Measurements from ENCODE around the gene LARP6. TPM values are rescaled to one million over a fixed set of nuclear protein-coding genes. Genes with fewer than 3 reads are reported as not detected.
"Not testable (repeated sequence)": the region's sequence is repeated elsewhere in the genome, so short reads cannot be mapped to it uniquely, and the experiment has no call there.

LARP6 gene
- total RNA-seq, 1 donor from 2014 or later: 24.8 TPM

- Mint-ChIP-seq H3K9me3 (no peaks in the 10 kb centered on the region), H3K27ac (no peak overlapping the region), H3K4me1 (peaks cover 3% of the 10 kb centered on the region), H3K36me3 (no peaks in the 10 kb centered on the region), H3K27me3 (ENCODE audit: low read depth) (no peaks in the 10 kb centered on the region), H3K4me3 (no peak overlapping the region)
- DNase-seq (ENCODE audit: low spot score in 2 of 2, unreplicated experiment in 2 of 2): no peak
- no peak for TF ChIP-seq CTCF (IDR thresholded peaks at IDR 0.05; ENCODE audit: unreplicated experiment)
These were observed 41.1 kb downstream of the LARP6 start for GRCh38 chr15:70812827-70813364.

DNA sequence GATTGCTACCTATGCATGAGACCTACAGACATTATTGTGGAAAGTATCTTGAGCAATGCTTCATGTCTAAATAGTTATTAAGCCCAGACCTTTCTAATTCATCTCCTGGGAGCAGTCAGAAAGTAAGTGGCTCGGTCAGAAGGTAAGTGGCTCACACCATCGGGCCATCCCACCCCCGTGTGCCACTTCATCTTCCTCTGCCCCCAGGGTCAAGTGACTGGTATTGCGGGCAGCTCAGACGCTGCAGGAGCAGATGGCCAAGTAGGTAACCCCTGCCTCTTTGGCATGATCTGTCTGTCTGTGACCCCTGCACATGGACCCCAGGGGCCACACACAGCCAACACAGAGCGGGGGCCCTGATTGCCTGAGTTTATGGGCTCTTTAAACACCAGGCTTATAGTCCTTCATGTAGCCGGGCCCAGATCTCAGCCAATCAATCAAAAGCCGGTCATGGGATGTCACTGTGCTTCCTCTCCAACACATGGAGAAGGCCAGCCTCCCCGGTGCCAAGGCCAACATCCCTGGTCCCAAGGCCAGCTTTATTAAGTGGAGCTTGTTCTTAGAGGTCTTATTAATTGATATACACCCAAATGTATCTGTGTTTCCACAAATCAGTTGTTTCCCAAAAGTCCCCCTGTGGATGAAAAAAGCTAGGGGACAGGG lies 42.9 kb downstream of the LARP6 start:
- DNase-seq (ENCODE audit: low spot score in 2 of 2, unreplicated experiment in 2 of 2): no peak
- no peak overlapping the region for H3K27ac Mint-ChIP-seq
- no peaks in the 10 kb centered on the region for H3K27me3 Mint-ChIP-seq (ENCODE audit: low read depth)
- no peaks in the 10 kb centered on the region for H3K9me3 Mint-ChIP-seq
- no peaks in the 10 kb centered on the region for H3K36me3 Mint-ChIP-seq
- peaks cover 6% of the 10 kb centered on the region for H3K4me1 Mint-ChIP-seq
- no peak for TF ChIP-seq CTCF (IDR thresholded peaks at IDR 0.05; ENCODE audit: unreplicated experiment)
- H3K4me3 Mint-ChIP-seq: no peak overlapping the region

- Mint-ChIP-seq H3K4me1 (peaks cover 6% of the 10 kb centered on the region), H3K36me3 (no peaks in the 10 kb centered on the region), H3K4me3 (no peak overlapping the region), H3K9me3 (no peaks in the 10 kb centered on the region), H3K27ac (no peak overlapping the region), H3K27me3 (ENCODE audit: low read depth) (no peaks in the 10 kb centered on the region)
- no peak for DNase-seq (ENCODE audit: low spot score in 2 of 2, unreplicated experiment in 2 of 2)
- TF ChIP-seq CTCF (IDR thresholded peaks at IDR 0.05; ENCODE audit: unreplicated experiment): no peak
These were observed 46.8 kb downstream of the LARP6 start for GRCh38 chr15:70806992-70807712.

- not testable (repeated sequence) for H3K9me3 Mint-ChIP-seq; H3K27ac Mint-ChIP-seq; H3K27me3 Mint-ChIP-seq (ENCODE audit: low read depth); DNase-seq (ENCODE audit: low spot score in 2 of 2, unreplicated experiment in 2 of 2); H3K36me3 Mint-ChIP-seq; H3K4me3 Mint-ChIP-seq
- H3K4me1 Mint-ChIP-seq: peaks cover 13% of the 10 kb centered on the region
These were observed 49.6 kb downstream of the LARP6 start for GRCh38 chr15:70804388-70804787.

DNA sequence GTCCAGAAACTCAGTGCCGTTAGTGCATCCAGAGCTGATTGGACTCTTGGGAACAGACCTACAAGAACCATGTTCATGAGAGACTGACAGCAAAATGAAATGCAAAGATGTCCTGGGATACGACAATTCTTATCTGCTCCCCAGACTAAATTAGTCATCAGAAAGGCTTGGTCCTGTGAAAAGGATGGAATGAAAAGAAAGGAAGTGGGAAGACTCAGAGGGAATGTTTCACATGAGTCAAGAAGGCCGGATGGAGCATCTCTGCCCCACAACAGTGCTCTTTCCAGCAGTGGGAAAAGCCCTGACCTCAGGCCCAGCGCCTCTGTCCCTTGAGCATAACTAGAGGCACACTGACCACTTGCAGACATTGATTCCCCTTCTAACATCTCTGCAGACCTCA lies 51.3 kb downstream of the LARP6 start:
- Mint-ChIP-seq H3K4me3 (no peak overlapping the region), H3K9me3 (no peaks in the 10 kb centered on the region), H3K4me1 (peaks cover 13% of the 10 kb centered on the region), H3K27me3 (ENCODE audit: low read depth) (no peaks in the 10 kb centered on the region), H3K36me3 (no peaks in the 10 kb centered on the region), H3K27ac (no peak overlapping the region)
- TF ChIP-seq CTCF (IDR thresholded peaks at IDR 0.05; ENCODE audit: unreplicated experiment): no peak
- no peak for DNase-seq (ENCODE audit: low spot score in 2 of 2, unreplicated experiment in 2 of 2)

DNA sequence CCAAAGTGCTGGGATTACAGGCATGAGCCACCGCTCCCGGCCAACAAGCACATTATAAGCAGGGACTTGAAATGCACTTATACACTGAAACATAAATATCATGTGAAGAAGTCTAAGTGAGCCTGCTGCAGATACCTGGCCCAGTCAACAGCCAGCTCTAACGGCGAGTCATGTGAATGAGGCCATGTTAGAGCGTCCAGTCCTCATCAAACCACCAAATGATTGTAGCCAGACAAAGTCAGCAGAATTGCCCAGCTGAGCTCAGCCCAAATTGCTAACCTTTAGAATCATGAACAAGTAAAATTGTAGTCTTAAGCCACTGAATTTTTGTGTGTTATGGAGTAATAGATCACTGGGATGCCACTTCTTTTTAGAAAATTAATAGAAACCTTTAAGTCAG lies 52.8 kb downstream of the LARP6 start:
- H3K4me3 Mint-ChIP-seq: no peak overlapping the region
- no peak for DNase-seq (ENCODE audit: low spot score in 2 of 2, unreplicated experiment in 2 of 2)
- H3K9me3 Mint-ChIP-seq: no peaks in the 10 kb centered on the region
- TF ChIP-seq CTCF (IDR thresholded peaks at IDR 0.05; ENCODE audit: unreplicated experiment): no peak
- no peaks in the 10 kb centered on the region for H3K27me3 Mint-ChIP-seq (ENCODE audit: low read depth)
- H3K27ac Mint-ChIP-seq: no peak overlapping the region
- peaks cover 10% of the 10 kb centered on the region for H3K4me1 Mint-ChIP-seq
- H3K36me3 Mint-ChIP-seq: no peaks in the 10 kb centered on the region
